GM23248 (cell line): ENCODE data around the gene PTGER1.

Experiments
- EZH2 ChIP-seq: fragments of 200-600 bp; sonication (generic); IDR thresholded peaks from 2 replicates; pipeline ENCODE4 v1.6.1; 2018; ENCODE audit warnings: antibody characterized with exemption, mild to moderate bottlenecking; ENCODE audit not compliant: insufficient read depth, poor library complexity, severe bottlenecking
- EZH2phosphoT487 ChIP-seq: fragments of 200-600 bp; sonication (generic); IDR thresholded peaks from 2 replicates; pipeline ENCODE4 v1.6.1; 2018; ENCODE audit warnings: antibody characterized with exemption, moderate library complexity, mild to moderate bottlenecking, low read depth; ENCODE audit not compliant: insufficient read depth

GRCh38 chr19:14427461-14427860 is 47.7 kb downstream of the PTGER1 start:
- TF ChIP-seq EZH2 = no peak
- TF ChIP-seq EZH2phosphoT487 = no peak
